Measurements from ENCODE around the gene MXI1. TPM values are rescaled to one million over a fixed set of nuclear protein-coding genes. Genes with fewer than 3 reads are reported as not detected.

The MXI1 gene
- total RNA-seq, result 72.2 TPM

DNA sequence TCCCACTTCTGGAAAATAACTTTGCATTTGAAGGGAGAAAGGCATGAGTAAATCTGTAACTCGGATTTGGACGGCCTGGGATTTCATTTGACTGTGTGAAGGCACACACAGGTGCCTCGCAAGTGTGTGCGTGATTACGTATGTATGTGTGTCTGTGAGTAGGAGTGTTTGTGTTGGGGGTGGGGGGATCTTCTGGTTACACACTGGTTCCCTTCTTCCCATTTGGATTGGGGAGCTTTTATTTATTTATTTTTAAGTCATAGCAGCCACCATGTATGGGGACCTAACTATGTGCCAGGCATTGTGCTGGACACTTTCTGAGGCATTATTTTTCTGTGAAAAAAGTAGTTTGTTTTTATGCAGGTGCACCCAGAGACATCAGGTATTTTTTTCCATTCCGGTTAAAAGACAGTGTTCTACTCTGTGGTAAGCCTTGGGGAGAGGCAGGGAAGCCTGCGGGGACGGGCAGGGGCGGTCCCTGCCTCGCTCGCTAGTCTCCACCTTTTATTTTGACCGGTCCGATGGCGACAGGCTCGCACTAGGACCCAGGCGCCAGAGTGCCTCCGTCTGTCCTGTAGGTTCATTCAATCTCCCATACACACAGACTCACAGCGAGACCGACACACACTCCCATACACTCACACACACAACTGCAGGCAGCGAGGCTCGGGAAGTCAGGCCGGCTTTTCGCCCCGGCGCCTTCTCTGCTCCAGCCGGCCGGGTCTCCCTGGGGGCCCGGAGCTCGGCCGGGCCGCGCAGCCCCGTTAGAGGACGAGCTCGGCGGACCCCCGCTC lies at the start of gene MXI1:
Gene MXI1, plus strand, starts transcription at position 595 of the 794 bp plus-strand sequence. CDS start 204 bp downstream, outside the sequence.
- DNase-seq (ENCODE audit: low spot score), result peak; percentile 78
- intact Hi-C loops (cut with DNase I), result no loop called here
- peak; percentile 11 for ATAC-seq

- intact Hi-C loops (cut with DNase I), result no loop called here
- DNase-seq (ENCODE audit: low spot score), result no peak
- no peak for ATAC-seq
Observed at GRCh38 chr10:110158051-110159005, 49.1 kb upstream of the MXI1 start.

- DNase-seq (ENCODE audit: low spot score), result no peak
- no peak for ATAC-seq
- intact Hi-C loops (cut with DNase I), result no loop called here
Observed at GRCh38 chr10:110160081-110160480, 47.3 kb upstream of the MXI1 start.

DNA sequence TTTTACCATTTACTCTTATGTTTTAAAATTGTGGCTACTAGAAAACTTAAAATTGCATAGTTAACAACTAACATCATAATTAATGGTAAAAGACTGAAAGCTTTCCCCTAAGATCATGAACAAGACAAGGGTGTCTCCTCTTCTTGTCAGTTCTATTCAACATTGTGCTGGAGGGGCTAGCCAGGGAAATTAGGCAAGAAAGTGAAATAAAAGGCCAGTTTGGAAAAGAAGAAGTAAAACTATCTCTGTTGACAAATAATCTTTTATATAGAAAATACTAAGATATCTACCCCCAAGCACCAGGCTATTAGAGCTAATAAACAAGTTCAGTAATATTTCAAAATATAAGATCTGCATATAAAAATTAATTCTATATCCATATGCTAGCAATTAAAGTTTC lies 46.9 kb upstream of the MXI1 start:
- intact Hi-C loops (cut with DNase I), result no loop called here
- DNase-seq (ENCODE audit: low spot score) (no peak), ATAC-seq (no peak)

- intact Hi-C loops (cut with DNase I), result no loop called here
- DNase-seq (ENCODE audit: low spot score) (peak; percentile 47), ATAC-seq (no peak)
Observed at GRCh38 chr10:110162741-110163145, 44.7 kb upstream of the MXI1 start.

GRCh38 chr10:110163192-110163773 lies 44.1 kb upstream of the MXI1 start:
- ATAC-seq (no peak), DNase-seq (ENCODE audit: low spot score) (no peak)
- intact Hi-C loops (cut with DNase I), result no loop called here

- no peak for DNase-seq (ENCODE audit: low spot score)
- intact Hi-C loops (cut with DNase I), result no loop called here
- no peak for ATAC-seq
Observed at GRCh38 chr10:110163841-110164240, 43.6 kb upstream of the MXI1 start.

- intact Hi-C loops (cut with DNase I), result no loop called here
- ATAC-seq (no peak), DNase-seq (ENCODE audit: low spot score) (no peak)
Observed at GRCh38 chr10:110165239-110165638, 42.2 kb upstream of the MXI1 start.

- no peak for DNase-seq (ENCODE audit: low spot score)
- intact Hi-C loops (cut with DNase I), result no loop called here
Observed at GRCh38 chr10:110167149-110167548, 40.3 kb upstream of the MXI1 start.

DNA sequence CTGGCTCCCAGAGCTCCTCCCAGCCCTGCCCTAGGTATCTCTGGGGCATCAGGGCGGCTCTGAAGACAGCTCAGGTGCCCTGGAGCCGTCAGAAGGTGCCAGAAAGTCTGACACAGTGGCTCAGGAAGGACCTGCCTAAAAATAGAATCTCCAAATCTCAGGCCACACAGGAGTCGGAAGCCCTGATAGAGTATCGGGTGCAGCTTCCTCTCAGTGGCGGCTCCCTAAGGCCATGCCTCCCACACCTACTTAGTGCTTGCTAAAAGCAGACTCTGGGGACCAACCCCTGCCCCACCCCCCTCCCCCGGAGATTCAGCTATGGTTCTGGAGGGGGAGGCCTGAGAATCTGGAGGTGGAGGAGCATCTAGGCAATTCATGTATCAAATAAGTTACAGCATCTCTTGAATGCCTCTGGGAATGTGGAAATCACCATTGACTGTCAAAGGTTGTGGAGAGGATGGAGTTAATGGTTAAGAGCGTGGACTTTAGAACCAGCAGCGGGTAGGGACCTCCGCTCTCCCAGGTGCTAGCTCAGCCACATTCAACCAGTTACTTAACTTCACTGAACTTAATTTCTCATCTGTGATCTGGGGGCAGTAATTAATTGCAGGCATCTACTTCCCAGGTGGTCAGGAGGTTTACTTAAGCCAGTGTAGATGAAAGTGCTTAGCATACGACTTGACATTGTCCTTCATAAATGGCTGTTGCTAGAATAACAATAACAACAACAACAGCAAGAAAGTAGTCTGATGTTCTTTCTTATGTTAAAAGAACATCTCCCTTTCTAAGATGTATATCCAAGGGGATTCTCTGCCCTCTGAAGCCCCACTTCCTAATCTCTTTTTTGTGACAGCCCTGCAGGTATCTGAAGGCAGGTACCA lies 38.6 kb upstream of the MXI1 start:
- ATAC-seq, result peak; percentile 36
- no peak for DNase-seq (ENCODE audit: low spot score)
- intact Hi-C loops (cut with DNase I), result no loop called here

More at GRCh38 chr10:110167149-110167548, 40.3 kb upstream of the MXI1 start:
- ATAC-seq, result no peak

DNA sequence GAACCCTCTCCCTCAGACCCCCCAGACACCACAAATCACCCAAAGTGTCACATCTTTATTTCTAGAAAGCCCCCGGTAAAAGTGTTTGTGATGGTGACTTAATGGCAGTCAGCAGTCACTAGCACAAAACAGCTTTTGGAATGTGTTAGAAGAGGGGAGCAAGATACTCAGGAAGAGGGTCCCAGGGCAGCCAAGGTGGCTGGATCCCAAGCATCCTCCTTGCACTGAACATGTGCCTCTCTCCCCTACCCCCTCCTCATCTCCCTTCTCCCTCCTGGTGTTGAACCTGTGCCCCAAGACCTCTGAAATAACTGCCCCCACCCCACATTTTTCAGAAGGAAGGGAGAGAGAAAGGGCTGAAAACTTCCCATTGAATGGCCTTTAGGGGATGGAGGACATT lies 37.8 kb upstream of the MXI1 start:
- ATAC-seq (no peak), DNase-seq (ENCODE audit: low spot score) (no peak)
- intact Hi-C loops (cut with DNase I), result no loop called here

GRCh38 chr10:110170142-110170971 lies 37.0 kb upstream of the MXI1 start:
- ATAC-seq, result peak; percentile 28
- no peak for DNase-seq (ENCODE audit: low spot score)
- intact Hi-C loops (cut with DNase I), result no loop called here

- no peak for DNase-seq (ENCODE audit: low spot score)
- intact Hi-C loops (cut with DNase I), result no loop called here
Observed at GRCh38 chr10:110171032-110171431, 36.4 kb upstream of the MXI1 start.

GRCh38 chr10:110172155-110172554 lies 35.2 kb upstream of the MXI1 start:
- intact Hi-C loops (cut with DNase I), result no loop called here
- DNase-seq (ENCODE audit: low spot score), result no peak
- no peak for ATAC-seq

More at GRCh38 chr10:110171032-110171431, 36.4 kb upstream of the MXI1 start:
- ATAC-seq, result no peak

DNA sequence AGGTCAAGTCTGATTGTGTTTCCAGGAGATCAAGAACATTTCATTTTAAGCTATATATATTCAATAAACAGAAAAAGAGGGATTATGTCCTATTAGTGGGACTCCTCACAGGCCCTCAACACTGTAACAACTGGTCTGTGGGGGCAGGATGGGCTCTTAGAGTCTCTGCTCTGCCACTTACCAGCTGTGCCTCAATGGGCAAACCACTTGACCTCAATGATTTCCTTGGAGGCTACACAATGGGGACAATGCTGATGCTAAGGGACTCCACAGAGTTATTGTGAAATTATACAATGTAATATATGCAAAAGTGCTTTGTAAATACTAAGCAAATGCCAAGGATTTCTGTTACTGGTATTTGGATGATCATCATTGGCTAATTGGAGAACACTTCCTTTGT lies 33.2 kb upstream of the MXI1 start:
- DNase-seq (ENCODE audit: low spot score), result no peak
- no peak for ATAC-seq

GRCh38 chr10:110174816-110175215 lies 32.6 kb upstream of the MXI1 start:
- DNase-seq (ENCODE audit: low spot score), result no peak
- no peak for ATAC-seq
- intact Hi-C loops (cut with DNase I), result no loop called here

More for the DNA sequence above, 33.2 kb upstream of the MXI1 start:
- intact Hi-C loops (cut with DNase I), result no loop called here

- DNase-seq (ENCODE audit: low spot score) (no peak), ATAC-seq (no peak)
- intact Hi-C loops (cut with DNase I), result no loop called here
Observed at GRCh38 chr10:110175406-110175805, 32.0 kb upstream of the MXI1 start.

Data from sciatic nerve (tissue), 2 donors.